SK-N-SH treated with all-trans-retinoic acid at 6 μM for 48 hours (cell line): ENCODE data around the gene LAD1.

ENCODE experiments used
- ATAC-seq: fragments of 200-7000 bp; cut with Tn5 transposase; 3 replicates; pipeline ENCODE4 v1.9.1; 2020; ENCODE audit warnings: mild to moderate bottlenecking, moderate library complexity
- ARNTL ChIP-seq: fragments of 450-650 bp; formaldehyde crosslinking; IDR thresholded peaks from 2 replicates; pipeline ENCODE4 v1.5.0; 2020; ENCODE audit warnings: low read depth, mild to moderate bottlenecking, moderate library complexity, borderline replicate concordance
- BACH2 ChIP-seq: fragments of 250-450 bp; sonication (Bioruptor Pico); IDR thresholded peaks from 2 replicates; pipeline ENCODE4 v1.9.0; 2021; ENCODE audit warnings: mild to moderate bottlenecking, borderline replicate concordance
- CSDC2 ChIP-seq: fragments of 250-450 bp; sonication (Bioruptor Pico); IDR thresholded peaks from 2 replicates; pipeline ENCODE4 v1.5.0; 2020; ENCODE audit warnings: mild to moderate bottlenecking, moderate library complexity
- GLIS3 ChIP-seq: fragments of 250-450 bp; sonication (Bioruptor Pico); IDR thresholded peaks from 2 replicates; pipeline ENCODE4 v1.5.0; 2020; ENCODE audit warnings: mild to moderate bottlenecking, moderate library complexity
- ISL1 ChIP-seq: fragments of 250-450 bp; sonication (Bioruptor Pico); IDR thresholded peaks from 2 replicates; pipeline ENCODE4 v2.1.2; 2022; ENCODE audit warnings: mild to moderate bottlenecking, moderate library complexity
- PPARA ChIP-seq: fragments of 250-450 bp; sonication (Bioruptor Pico); IDR thresholded peaks from 2 replicates; pipeline ENCODE4 v1.5.0; 2020; ENCODE audit warnings: mild to moderate bottlenecking, borderline replicate concordance
- SNAI2 ChIP-seq: fragments of 250-450 bp; sonication (Bioruptor Pico); IDR thresholded peaks from 2 replicates; pipeline ENCODE4 v1.5.0; 2020; ENCODE audit warnings: mild to moderate bottlenecking, moderate library complexity
- TCF4 ChIP-seq: fragments of 250-450 bp; sonication (Bioruptor Pico); IDR thresholded peaks from 2 replicates; pipeline ENCODE4 v1.8.0; 2021; ENCODE audit warnings: mild to moderate bottlenecking, moderate library complexity, borderline replicate concordance
- TOX ChIP-seq: fragments of 250-450 bp; sonication (Bioruptor Pico); IDR thresholded peaks from 2 replicates; pipeline ENCODE4 v1.8.0; 2021; ENCODE audit warnings: mild to moderate bottlenecking, moderate library complexity, borderline replicate concordance
- ZC3H10 ChIP-seq: fragments of 250-450 bp; sonication (Bioruptor Pico); IDR thresholded peaks from 2 replicates; pipeline ENCODE4 v1.5.1; 2021; ENCODE audit warnings: mild to moderate bottlenecking, moderate library complexity
- ZFP3 ChIP-seq: fragments of 250-450 bp; sonication (Bioruptor Pico); IDR thresholded peaks from 2 replicates; pipeline ENCODE4 v1.5.0; 2020; ENCODE audit warnings: mild to moderate bottlenecking, moderate library complexity
- ZFP30 ChIP-seq: fragments of 450-650 bp; formaldehyde crosslinking; IDR thresholded peaks from 2 replicates; pipeline ENCODE4 v1.5.0; 2022; ENCODE audit warnings: mild to moderate bottlenecking, moderate library complexity
- ZNF70 ChIP-seq: fragments of 450-650 bp; formaldehyde crosslinking; IDR thresholded peaks from 2 replicates; pipeline ENCODE4 v1.5.0; 2020; ENCODE audit warnings: mild to moderate bottlenecking, moderate library complexity
- ZNF8 ChIP-seq: fragments of 450-650 bp; formaldehyde crosslinking; IDR thresholded peaks from 2 replicates; pipeline ENCODE4 v1.5.0; 2020; ENCODE audit warnings: mild to moderate bottlenecking, moderate library complexity
- TF ChIP-seq, protein P1 (sequence below): fragments of 250-450 bp; sonication (Bioruptor Pico); IDR thresholded peaks from 2 replicates; pipeline ENCODE4 v1.5.1; 2020; ENCODE audit warnings: low read depth, mild to moderate bottlenecking, moderate library complexity
- TF ChIP-seq, protein P2 (sequence below): fragments of 250-450 bp; sonication (Bioruptor Pico); IDR thresholded peaks from 2 replicates; pipeline ENCODE4 v1.8.0; 2021; ENCODE audit warnings: low read depth, mild to moderate bottlenecking, moderate library complexity, borderline replicate concordance
- TF ChIP-seq, protein P3 (sequence below): fragments of 250-450 bp; sonication (Bioruptor Pico); IDR thresholded peaks from 2 replicates; pipeline ENCODE4 v1.5.1; 2021; ENCODE audit warnings: mild to moderate bottlenecking, moderate library complexity
- TF ChIP-seq, protein P4 (sequence below): fragments of 250-450 bp; sonication (Bioruptor Pico); IDR thresholded peaks from 2 replicates; pipeline ENCODE4 v1.5.0; 2020; ENCODE audit warnings: mild to moderate bottlenecking, moderate library complexity

LAD1 gene

DNA sequence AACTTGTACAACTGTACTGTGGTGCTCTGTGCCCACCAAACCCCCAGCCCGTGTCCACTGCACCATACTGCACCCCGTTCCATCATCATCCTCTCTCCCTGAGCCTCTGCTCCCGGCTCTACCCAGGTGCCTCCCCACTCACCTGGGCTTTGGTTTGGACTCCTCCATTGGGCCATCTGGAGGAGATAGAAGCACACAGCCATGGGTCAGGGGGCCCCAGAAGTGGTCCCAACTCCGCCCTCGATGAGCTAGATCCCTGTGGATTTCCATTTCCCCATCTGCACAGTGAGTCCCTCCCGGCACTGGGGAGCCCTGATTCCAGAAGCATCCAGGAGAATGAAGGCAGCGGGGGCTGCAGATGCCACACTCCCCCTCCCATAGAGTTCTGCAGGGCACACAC is 32.4 kb downstream of the LAD1 start (continued):
- TF ChIP-seq SNAI2 (CRISPR knock-in tag) (no peak), ZNF8 (CRISPR knock-in tag) (no peak), BACH2 (CRISPR knock-in tag) (no peak)

DNA sequence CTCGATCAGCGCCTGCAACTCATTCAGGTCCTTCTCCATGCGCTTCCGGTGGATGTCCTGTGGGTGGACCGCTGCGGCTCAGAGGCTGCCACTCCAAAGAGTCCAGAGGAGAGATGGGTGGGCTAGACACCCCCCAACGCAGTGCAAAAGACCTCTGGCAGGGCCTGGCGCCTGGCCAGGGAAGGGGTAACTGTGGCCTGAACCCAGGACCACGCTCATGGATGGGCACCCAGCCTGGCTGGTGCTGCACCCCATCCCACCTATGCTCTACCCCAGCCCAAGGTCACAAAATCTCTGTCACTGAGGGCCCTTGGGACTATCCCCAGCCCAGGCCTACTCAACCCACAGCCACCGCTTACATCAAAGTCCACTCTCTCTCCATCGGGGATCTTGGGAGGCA is 33.9 kb downstream of the LAD1 start:
- ATAC-seq, result no peak
- no peak for TF ChIP-seq SNAI2 (CRISPR knock-in tag)
- no peak for TF ChIP-seq PPARA (CRISPR knock-in tag)
- TF ChIP-seq TOX (CRISPR knock-in tag), result no peak
- no peak for TF ChIP-seq ZNF70 (CRISPR knock-in tag)

DNA sequence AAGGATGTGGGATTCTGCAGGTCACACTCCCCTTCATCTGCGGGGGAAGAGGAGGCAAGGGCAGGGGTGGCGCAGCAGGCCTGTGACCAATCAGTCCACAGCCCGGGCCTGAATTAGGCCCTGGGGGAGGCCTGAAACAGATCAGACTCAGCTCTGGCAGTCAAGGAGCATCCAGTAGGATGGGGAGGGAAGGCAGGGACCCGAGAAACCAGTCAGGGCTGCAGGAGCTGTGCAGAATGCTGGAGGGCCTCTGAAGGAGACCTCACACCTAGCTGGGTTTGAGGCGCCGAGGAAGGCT is 34.4 kb downstream of the LAD1 start:
- ATAC-seq, result no peak

DNA sequence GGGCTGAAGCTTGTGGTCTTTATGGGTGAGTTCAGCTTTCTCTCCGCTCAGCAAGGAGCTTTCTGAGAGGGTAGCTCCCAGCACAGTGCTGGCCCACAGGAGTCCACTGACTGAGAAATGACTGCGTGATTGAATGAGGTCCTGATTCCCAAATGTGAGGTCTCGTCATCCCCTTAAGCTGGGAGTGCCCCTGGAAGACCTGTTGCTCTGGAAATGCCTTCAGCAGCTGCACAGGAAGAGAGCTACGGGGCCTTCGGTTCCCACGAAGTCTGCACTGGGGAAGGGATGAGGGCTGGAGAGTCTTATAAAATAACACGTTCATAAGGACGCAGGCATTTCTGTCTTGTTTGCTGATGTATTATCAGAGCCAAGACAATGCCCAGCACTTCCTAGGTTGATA is 35.7 kb downstream of the LAD1 start:
- no peak for ATAC-seq

More for the DNA sequence above, 34.4 kb downstream of the LAD1 start:
- TF ChIP-seq, protein P1, sequence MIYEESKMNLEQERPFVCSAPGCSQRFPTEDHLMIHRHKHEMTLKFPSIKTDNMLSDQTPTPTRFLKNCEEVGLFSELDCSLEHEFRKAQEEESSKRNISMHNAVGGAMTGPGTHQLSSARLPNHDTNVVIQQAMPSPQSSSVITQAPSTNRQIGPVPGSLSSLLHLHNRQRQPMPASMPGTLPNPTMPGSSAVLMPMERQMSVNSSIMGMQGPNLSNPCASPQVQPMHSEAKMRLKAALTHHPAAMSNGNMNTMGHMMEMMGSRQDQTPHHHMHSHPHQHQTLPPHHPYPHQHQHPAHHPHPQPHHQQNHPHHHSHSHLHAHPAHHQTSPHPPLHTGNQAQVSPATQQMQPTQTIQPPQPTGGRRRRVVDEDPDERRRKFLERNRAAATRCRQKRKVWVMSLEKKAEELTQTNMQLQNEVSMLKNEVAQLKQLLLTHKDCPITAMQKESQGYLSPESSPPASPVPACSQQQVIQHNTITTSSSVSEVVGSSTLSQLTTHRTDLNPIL (CRISPR knock-in tag), result no peak
- TF ChIP-seq ISL1 (CRISPR knock-in tag), result no peak
- no peak for TF ChIP-seq GLIS3
- no peak for TF ChIP-seq BACH2 (CRISPR knock-in tag)
- TF ChIP-seq, protein P2, sequence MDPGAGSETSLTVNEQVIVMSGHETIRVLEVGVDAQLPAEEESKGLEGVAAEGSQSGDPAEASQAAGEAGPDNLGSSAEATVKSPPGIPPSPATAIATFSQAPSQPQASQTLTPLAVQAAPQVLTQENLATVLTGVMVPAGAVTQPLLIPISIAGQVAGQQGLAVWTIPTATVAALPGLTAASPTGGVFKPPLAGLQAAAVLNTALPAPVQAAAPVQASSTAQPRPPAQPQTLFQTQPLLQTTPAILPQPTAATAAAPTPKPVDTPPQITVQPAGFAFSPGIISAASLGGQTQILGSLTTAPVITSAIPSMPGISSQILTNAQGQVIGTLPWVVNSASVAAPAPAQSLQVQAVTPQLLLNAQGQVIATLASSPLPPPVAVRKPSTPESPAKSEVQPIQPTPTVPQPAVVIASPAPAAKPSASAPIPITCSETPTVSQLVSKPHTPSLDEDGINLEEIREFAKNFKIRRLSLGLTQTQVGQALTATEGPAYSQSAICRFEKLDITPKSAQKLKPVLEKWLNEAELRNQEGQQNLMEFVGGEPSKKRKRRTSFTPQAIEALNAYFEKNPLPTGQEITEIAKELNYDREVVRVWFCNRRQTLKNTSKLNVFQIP (CRISPR knock-in tag), result no peak
- TF ChIP-seq ZFP30 (CRISPR knock-in tag), result no peak
- TF ChIP-seq ZNF8 (CRISPR knock-in tag), result no peak

DNA sequence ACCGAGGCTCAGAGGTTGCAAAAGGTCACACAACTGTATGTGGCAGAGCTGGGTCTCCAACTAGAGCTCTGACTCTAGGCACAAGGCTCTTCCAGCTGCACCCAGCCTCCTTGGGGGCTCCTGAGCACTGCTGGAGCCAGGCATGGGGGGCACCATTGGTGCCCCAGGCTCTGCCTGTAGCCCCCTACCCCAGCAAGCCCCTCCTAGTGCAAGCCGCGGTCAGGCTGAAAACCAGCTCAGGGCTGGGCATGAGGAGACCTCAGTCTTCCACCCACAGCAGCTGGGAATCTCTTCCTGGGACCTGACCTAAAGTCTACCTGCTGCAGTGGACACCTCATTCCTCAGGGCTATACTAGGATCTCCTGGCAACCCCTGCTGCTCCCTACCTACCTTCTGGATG is 36.2 kb downstream of the LAD1 start:
- no peak for ATAC-seq
- no peak for TF ChIP-seq PPARA (CRISPR knock-in tag)
- TF ChIP-seq, protein P3, sequence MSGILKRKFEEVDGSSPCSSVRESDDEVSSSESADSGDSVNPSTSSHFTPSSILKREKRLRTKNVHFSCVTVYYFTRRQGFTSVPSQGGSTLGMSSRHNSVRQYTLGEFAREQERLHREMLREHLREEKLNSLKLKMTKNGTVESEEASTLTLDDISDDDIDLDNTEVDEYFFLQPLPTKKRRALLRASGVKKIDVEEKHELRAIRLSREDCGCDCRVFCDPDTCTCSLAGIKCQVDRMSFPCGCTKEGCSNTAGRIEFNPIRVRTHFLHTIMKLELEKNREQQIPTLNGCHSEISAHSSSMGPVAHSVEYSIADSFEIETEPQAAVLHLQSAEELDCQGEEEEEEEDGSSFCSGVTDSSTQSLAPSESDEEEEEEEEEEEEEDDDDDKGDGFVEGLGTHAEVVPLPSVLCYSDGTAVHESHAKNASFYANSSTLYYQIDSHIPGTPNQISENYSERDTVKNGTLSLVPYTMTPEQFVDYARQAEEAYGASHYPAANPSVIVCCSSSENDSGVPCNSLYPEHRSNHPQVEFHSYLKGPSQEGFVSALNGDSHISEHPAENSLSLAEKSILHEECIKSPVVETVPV, result no peak
- no peak for TF ChIP-seq ISL1 (CRISPR knock-in tag)

More for the DNA sequence above, 35.7 kb downstream of the LAD1 start:
- TF ChIP-seq ZC3H10 (no peak), ARNTL (CRISPR knock-in tag) (no peak)

DNA sequence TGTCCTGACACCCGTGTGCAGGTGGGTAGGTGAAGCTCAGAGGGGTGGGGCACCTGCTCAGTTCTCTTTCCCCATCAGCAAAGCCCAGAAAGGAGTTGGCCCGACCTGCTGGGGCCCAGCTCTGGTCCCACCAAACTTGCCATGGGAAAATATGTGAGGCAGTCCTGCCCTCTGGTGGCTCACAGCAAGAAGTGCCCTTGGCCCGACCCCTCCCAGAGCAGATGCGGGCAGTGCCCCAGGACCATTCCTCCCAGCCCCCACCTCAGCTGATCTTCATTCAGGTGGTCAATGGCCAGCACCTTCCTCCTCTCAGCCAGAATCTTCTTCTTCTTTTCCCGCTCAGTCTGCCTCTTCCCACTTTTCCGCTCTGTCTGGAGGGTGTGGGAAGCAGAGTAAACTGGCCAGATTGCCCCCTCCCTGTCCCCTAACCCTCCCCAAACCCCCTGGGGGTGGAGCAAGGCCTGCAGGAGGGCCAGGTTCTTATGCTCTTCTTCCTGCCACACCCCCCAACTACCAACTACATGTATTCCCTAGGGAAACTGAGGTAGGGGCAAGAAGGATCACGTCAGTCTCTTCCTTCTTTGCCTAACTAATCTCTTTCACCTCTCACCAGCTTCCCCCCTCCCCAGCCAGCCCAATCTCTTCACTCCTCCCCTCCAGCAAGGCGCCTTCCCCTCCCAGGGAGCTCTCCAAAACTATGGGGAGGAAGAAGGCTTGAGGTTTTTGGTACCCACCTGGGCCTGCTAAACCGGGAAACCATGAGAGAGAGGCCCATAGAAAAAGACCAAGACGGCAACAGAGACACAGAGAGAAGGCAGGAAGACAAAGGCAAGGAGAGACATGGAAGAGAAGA is 37.2 kb downstream of the LAD1 start:
- TF ChIP-seq CSDC2 (CRISPR knock-in tag), result no peak
- peak; percentile 88 for ATAC-seq

DNA sequence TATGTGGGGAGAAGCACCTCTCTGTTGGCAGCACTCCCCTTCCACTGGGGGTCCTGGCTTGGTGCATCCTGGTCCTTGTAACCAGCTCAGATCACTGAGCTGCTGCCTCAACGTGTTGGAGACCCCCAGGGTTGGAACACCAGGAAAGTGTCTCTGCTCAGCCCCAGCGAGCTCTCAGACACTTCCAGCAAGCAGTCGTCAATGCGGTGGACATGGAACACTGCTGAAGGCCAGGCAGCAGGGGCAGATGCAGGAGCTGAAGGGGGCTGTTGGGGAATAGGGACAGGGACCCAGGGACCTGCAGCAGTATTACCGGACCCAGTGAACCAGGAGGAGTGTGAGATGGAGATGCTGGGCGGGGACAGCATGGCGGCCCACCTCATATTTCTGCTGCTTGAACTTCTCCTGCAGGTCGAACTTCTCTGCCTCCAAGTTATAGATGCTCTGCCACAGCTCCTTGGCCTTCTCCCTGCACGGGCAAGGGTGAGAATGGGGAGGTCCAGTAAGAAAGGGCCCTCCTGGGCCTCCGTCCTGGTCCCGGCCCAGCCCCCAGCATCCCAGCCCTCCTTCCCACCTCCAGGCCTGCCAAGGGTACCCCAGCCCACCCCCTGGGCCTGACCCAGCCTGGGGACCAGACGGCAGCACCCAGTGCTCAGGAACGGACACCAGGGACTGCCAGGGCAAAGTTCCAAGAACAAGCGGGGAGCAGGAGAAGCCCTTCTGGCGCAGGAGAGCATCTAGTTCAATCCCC is 38.0 kb downstream of the LAD1 start:
- no peak for ATAC-seq
- no peak for TF ChIP-seq ZFP30 (CRISPR knock-in tag)
- TF ChIP-seq TOX (CRISPR knock-in tag), result no peak
- TF ChIP-seq ZNF70 (CRISPR knock-in tag), result no peak
- no peak for TF ChIP-seq CSDC2 (CRISPR knock-in tag)
- TF ChIP-seq PPARA (CRISPR knock-in tag), result no peak
- TF ChIP-seq, protein P1 (CRISPR knock-in tag), result no peak
- no peak for TF ChIP-seq ZFP3 (CRISPR knock-in tag)
- TF ChIP-seq, protein P3, result no peak
- no peak for TF ChIP-seq BACH2 (CRISPR knock-in tag)
- TF ChIP-seq, protein P4, sequence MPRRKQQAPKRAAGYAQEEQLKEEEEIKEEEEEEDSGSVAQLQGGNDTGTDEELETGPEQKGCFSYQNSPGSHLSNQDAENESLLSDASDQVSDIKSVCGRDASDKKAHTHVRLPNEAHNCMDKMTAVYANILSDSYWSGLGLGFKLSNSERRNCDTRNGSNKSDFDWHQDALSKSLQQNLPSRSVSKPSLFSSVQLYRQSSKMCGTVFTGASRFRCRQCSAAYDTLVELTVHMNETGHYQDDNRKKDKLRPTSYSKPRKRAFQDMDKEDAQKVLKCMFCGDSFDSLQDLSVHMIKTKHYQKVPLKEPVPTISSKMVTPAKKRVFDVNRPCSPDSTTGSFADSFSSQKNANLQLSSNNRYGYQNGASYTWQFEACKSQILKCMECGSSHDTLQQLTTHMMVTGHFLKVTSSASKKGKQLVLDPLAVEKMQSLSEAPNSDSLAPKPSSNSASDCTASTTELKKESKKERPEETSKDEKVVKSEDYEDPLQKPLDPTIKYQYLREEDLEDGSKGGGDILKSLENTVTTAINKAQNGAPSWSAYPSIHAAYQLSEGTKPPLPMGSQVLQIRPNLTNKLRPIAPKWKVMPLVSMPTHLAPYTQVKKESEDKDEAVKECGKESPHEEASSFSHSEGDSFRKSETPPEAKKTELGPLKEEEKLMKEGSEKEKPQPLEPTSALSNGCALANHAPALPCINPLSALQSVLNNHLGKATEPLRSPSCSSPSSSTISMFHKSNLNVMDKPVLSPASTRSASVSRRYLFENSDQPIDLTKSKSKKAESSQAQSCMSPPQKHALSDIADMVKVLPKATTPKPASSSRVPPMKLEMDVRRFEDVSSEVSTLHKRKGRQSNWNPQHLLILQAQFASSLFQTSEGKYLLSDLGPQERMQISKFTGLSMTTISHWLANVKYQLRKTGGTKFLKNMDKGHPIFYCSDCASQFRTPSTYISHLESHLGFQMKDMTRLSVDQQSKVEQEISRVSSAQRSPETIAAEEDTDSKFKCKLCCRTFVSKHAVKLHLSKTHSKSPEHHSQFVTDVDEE (CRISPR knock-in tag), result no peak
- TF ChIP-seq TCF4, result no peak
- no peak for TF ChIP-seq ZC3H10
- no peak for TF ChIP-seq SNAI2 (CRISPR knock-in tag)
